COR-L47 (cell line): ENCODE data around the gene KLC4.
"Not testable (repeated sequence)": the region's sequence is repeated elsewhere in the genome, so short reads cannot be mapped to it uniquely, and the experiment has no call there.

Experiments used
- DNase-seq: peaks from one replicate; lab custom pipeline; 2025; lab: John Stamatoyannopoulos, UW

Gene KLC4

GRCh38 chr6:43036712-43037111 lies 22.7 kb upstream of the KLC4 start:
- no peak for DNase-seq

GRCh38 chr6:43037197-43037596 lies 22.2 kb upstream of the KLC4 start:
- DNase-seq, result no peak

GRCh38 chr6:43037706-43038105 lies 21.7 kb upstream of the KLC4 start:
- DNase-seq, result no peak

- no peak for DNase-seq
Measured at GRCh38 chr6:43038727-43039126, 20.7 kb upstream of the KLC4 start.

- no peak for DNase-seq
Measured at GRCh38 chr6:43040542-43041257, 18.7 kb upstream of the KLC4 start.

GRCh38 chr6:43041475-43041874 lies 18.0 kb upstream of the KLC4 start:
- DNase-seq, result not testable (repeated sequence)

- DNase-seq, result no peak
Measured at GRCh38 chr6:43043310-43043709, 16.1 kb upstream of the KLC4 start.

GRCh38 chr6:43045371-43045930 lies 14.0 kb upstream of the KLC4 start:
- DNase-seq, result no peak

- DNase-seq, result no peak
Measured at GRCh38 chr6:43047998-43048397, 11.4 kb upstream of the KLC4 start.

GRCh38 chr6:43050981-43051380 lies 8.4 kb upstream of the KLC4 start:
- no peak for DNase-seq

GRCh38 chr6:43052225-43052841 lies 7.1 kb upstream of the KLC4 start:
- no peak for DNase-seq

- DNase-seq, result no peak
Measured at GRCh38 chr6:43052842-43053544, 6.4 kb upstream of the KLC4 start.

GRCh38 chr6:43053545-43054205 lies 5.8 kb upstream of the KLC4 start, which contains the start of gene CUL7:
Gene CUL7 (minus strand): TSS chr6:43053851. CDS start chr6:43052788, 1,063 bp downstream.
- peak; percentile 95 for DNase-seq

GRCh38 chr6:43054206-43054943 lies 5.1 kb upstream of the KLC4 start:
- no peak for DNase-seq

GRCh38 chr6:43055966-43056365 lies 3.5 kb upstream of the KLC4 start:
- no peak for DNase-seq

- DNase-seq, result no peak
Measured at GRCh38 chr6:43058531-43058930, 900 bp upstream of the KLC4 start.

- peak; percentile 21 for DNase-seq
Measured at GRCh38 chr6:43060034-43060754, 763 bp downstream of the KLC4 start.

- DNase-seq, result no peak
Measured at GRCh38 chr6:43060755-43061633, 1.6 kb downstream of the KLC4 start.

- DNase-seq, result no peak
Measured at GRCh38 chr6:43061861-43062260, 2.4 kb downstream of the KLC4 start.

GRCh38 chr6:43062818-43063217 lies 3.4 kb downstream of the KLC4 start:
- no peak for DNase-seq
